Colon (tissue), 2 donors: ENCODE data around the gene CD2BP2.
"Not testable (repeated sequence)": the region's sequence is repeated elsewhere in the genome, so short reads cannot be mapped to it uniquely, and the experiment has no call there.

Experiments
- FAIRE-seq: peaks from 2 replicates; lab custom pipeline; 2012; peaks lifted over from hg19 to GRCh38; lab: Jason Lieb, UNC
- donor health status: control.
- donor health status: control.

The CD2BP2 gene

GRCh38 chr16:30358990-30359870 is 4.1 kb upstream of the CD2BP2 start:
- no peak for FAIRE-seq

GRCh38 chr16:30358577-30358936 is 3.4 kb upstream of the CD2BP2 start:
- no peak for FAIRE-seq

DNA sequence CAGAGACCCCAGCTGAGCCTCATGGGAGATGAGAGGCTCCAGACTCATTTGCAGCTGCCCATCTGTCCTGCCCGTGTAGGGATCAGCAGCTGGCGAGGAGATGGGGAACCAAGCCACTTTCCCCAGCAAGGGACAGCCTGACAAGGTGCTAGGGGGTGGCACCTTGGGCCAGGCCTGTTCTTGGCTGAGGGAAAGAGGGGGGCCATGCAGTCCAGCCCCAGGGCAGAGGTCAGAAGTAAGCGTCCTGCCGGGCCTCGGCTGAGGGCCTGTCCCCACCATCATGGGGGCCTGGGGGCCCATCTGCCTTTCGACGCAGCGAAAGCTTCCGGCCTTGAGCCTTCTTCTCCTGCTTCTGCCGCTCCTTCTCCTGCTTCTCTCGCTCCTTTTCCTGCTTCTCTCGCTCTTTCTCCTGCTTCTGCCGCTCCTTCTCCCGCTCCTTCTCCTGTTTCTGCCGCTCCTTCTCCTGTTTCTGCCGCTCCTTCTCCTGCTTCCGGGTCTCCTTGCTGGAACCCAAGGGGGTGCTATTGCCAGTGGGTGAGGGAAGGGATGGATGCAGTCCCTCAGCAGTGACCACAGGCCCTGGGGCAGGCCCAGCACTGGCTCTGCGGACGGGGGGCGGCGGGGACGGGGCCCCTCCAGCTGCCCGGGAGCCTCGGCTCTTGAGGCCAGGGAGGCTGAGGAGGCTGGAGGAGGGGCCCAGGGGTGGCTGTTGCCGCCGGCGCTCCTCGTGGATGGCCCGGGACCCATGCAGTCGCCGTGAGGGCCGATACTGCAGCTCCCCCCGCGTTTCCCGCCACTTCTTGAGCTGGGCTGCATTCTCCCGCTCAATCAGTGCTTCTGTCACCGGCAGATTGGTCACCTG is 2.8 kb upstream of the CD2BP2 start:
- FAIRE-seq, result no peak

GRCh38 chr16:30357085-30357714 is 2.1 kb upstream of the CD2BP2 start:
- no peak for FAIRE-seq

GRCh38 chr16:30356401-30357084 is 1.4 kb upstream of the CD2BP2 start:
- FAIRE-seq, result no peak

DNA sequence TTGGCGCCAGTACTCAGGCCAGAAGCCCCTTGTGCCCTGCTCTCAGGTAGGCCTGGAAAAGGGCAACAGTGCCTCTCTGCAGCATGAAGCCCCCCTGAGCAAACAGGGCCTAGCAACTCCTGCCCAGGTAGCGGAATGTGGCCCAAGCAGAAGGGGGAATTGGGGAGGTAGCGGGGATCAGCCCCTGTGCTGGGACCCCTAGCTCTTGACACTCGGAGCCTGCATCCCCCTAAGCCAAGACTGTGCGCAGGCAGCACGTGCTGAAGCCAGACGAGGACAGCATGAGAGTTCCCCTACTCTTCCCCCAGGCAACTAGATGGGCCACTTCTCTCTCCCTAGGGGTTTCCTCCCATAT is 823 bp upstream of the CD2BP2 start:
- no peak for FAIRE-seq

GRCh38 chr16:30354423-30355143 is 525 bp downstream of the CD2BP2 start:
- no peak for FAIRE-seq

GRCh38 chr16:30353438-30354129 is 1.5 kb downstream of the CD2BP2 start:
- FAIRE-seq, result no peak

- no peak for FAIRE-seq
Observed at GRCh38 chr16:30352488-30353401, 2.4 kb downstream of the CD2BP2 start.

GRCh38 chr16:30351586-30352419 is 3.3 kb downstream of the CD2BP2 start:
- no peak for FAIRE-seq

GRCh38 chr16:30351001-30351441 is 4.1 kb downstream of the CD2BP2 start:
- FAIRE-seq, result no peak

GRCh38 chr16:30350134-30350871 is 4.8 kb downstream of the CD2BP2 start:
- no peak for FAIRE-seq

- no peak for FAIRE-seq
Observed at GRCh38 chr16:30349675-30350074, 5.4 kb downstream of the CD2BP2 start.

GRCh38 chr16:30348929-30349328 is 6.2 kb downstream of the CD2BP2 start:
- no peak for FAIRE-seq

GRCh38 chr16:30348113-30348512 is 7.0 kb downstream of the CD2BP2 start:
- FAIRE-seq, result no peak

- no peak for FAIRE-seq
Observed at GRCh38 chr16:30346286-30346685, 8.8 kb downstream of the CD2BP2 start.

GRCh38 chr16:30343491-30343820 is 11.7 kb downstream of the CD2BP2 start:
- FAIRE-seq, result not testable (repeated sequence)
